Muscle layer of duodenum (tissue), 2 donors: Measurements from ENCODE around the gene LNX1.
A peak's percentile ranks its signal among the peaks of the same experiment; 100 is the strongest.

Experiments used
- H3K27ac ChIP-seq: one replicate; pipeline ENCODE4 v1.7.0; 2013; ENCODE audit warnings: mild to moderate bottlenecking, low read length
- H3K27me3 ChIP-seq: one replicate; pipeline ENCODE4 v1.7.0; 2013; ENCODE audit warnings: low read depth, mild to moderate bottlenecking, control low read depth, low read length
- H3K36me3 ChIP-seq, 2 donors: one replicate each; pipeline ENCODE4 v1.7.0; 2013; ENCODE audit warnings: low read length in 2 of 2, control low read depth in 1 of 2, mild to moderate bottlenecking in 1 of 2; ENCODE audit not compliant: insufficient read depth in 2 of 2, control insufficient read depth in 1 of 2
- H3K4me1 ChIP-seq, 2 donors: one replicate each; pipeline ENCODE4 v1.7.0; 2013; ENCODE audit warnings: low read length in 2 of 2, mild to moderate bottlenecking in 2 of 2, control low read depth in 1 of 2, moderate library complexity in 1 of 2; ENCODE audit not compliant: insufficient read depth in 2 of 2, control insufficient read depth in 1 of 2
- H3K4me3 ChIP-seq, 2 donors: one replicate each; pipeline ENCODE4 v1.7.0; 2013; ENCODE audit warnings: low read length in 2 of 2, low read depth in 1 of 2, mild to moderate bottlenecking in 1 of 2
- H3K9me3 ChIP-seq, 2 donors: one replicate each; pipeline ENCODE4 v1.7.0; 2013; ENCODE audit warnings: low read length in 2 of 2, control low read depth in 1 of 2, mild to moderate bottlenecking in 1 of 2; ENCODE audit not compliant: control insufficient read depth in 1 of 2
- donor health status: healthy.

Gene LNX1

DNA sequence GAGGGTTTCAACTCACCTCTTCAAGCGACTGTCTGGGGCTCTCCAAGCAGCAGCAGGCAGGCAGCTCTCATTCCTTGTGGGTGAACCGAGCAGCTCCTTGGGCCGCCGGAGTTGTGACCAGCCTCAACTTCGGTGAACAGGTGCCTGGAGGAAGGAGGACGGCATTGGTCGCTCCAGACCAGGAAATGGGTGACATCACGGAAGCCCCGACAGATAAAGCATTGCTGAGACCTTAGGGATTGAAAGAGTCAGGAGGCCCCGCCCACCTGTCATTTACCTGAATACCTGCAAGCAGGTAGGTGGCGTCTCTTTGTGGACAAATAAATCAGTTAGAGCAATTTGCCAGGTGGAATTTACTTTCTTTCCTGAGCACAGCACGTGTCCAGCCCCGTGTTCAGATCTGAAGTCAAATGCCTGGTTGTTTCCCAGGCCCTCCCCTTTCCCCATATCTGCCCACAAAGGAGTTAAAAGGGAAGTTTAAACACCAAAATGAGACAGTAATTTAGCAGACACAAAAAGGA, at the start of gene LNX1:
Gene LNX1, minus strand, starts transcription at position 115 of the 521 bp plus-strand sequence. CDS start 17,484 bp downstream, outside the sequence.
- peak within 1 kb of the TSS in 1 of 2 donors; percentile 50 for H3K4me3 ChIP-seq
- H3K27ac ChIP-seq = peak within 1 kb of the TSS; percentile 76

DNA sequence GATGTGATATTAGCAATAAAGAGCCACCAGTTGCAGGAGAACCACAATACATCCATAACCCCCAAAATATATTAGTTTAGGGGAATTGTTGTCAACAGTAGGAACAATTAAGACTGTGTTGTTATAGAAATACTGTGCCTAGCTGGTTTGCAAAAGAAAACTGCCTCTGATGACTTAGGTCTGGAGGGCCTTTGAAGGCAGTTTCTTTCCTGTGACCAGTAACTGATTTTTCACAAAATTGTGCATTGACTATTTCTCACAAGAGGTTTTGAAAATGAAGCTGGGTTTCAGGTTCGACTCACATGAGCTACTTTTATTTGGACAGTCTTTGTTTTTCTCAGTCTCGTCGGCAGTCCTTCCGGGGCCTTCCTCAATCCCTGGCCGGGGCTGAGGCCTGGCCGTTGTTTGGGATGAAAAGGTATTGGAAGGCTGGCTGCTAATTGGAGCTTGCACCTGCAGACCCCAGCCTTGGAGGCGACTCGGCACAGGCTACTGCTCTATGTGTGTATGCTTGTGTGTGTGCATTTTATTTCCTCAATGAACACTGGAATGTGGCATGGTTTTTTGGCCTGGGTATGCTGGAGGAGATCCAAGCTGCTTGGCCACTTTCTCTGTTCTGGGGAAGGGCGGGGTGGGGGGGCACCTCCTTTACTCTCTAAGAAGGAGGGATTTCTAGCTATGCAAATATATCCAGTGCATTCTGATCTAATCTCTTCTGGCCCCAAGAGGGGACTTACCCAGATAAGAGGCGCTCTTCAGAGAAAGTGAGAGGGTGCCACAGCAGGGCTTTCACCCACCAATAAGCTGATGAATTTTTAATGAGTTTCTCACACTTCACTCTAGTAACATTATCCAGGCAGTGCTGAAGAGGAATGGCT, 49.5 kb upstream of the LNX1 start:
- H3K4me3 ChIP-seq = no peak overlapping the region
- no peaks in the 10 kb centered on the region for H3K27me3 ChIP-seq
- peaks cover 0 to 1% of the 10 kb centered on the region in 2 donors for H3K4me1 ChIP-seq
- no peaks in the 10 kb centered on the region for H3K9me3 ChIP-seq
- no peak overlapping the region for H3K27ac ChIP-seq
- no peaks in the 10 kb centered on the region for H3K36me3 ChIP-seq

More for the DNA sequence above, at the start of gene LNX1:
- peaks cover 0 to 6% of the 10 kb centered on the region in 2 donors for H3K4me1 ChIP-seq
- H3K9me3 ChIP-seq = no peaks in the 10 kb centered on the region
- no peaks in the 10 kb centered on the region for H3K27me3 ChIP-seq
- no peaks in the 10 kb centered on the region for H3K36me3 ChIP-seq

DNA sequence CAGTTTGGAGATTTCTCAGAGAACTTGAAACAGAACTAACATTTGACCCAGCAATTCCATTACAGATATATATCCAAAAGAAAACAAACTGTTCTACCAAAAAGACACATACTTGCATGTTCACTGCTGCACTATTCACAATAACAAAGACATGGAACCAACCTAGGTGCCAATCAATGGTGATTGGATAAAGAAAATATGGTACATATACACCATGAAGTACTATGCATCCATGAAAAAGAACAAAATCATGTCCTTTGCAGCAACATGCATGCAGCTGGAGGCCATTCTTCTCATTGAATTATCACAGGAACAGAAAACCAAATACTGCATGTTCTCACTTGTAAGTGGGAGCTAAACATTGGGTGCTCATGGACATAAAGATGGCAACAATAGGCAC, 47.6 kb upstream of the LNX1 start:
- Histone ChIP-seq H3K36me3 (no peaks in the 10 kb centered on the region), H3K4me3 (no peak overlapping the region), H3K9me3 (no peaks in the 10 kb centered on the region), H3K4me1 (peaks cover 0 to 3% of the 10 kb centered on the region in 2 donors), H3K27me3 (no peaks in the 10 kb centered on the region), H3K27ac (no peak overlapping the region)

DNA sequence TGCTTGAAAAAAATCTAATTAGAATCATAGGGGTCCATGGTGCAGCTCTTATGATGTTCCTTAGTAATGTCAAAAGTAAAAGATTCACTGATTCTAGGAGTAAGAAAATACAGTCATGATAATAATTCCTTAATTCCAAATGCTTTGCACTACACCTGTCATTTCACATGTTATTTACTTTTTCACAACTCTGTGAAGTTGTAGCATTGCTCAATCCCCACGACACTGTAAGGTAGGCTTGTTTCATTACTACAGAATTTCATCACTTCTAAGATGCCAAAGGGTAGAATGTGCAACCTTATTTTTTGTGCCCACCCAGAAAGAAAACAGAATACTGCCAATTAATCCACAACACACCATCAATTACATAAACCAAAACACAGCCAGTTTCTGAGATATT, 46.1 kb upstream of the LNX1 start:
- H3K27me3 ChIP-seq = no peaks in the 10 kb centered on the region
- no peak overlapping the region for H3K4me3 ChIP-seq
- no peak overlapping the region for H3K27ac ChIP-seq
- peaks cover 0 to 3% of the 10 kb centered on the region in 2 donors for H3K4me1 ChIP-seq
- H3K36me3 ChIP-seq = no peaks in the 10 kb centered on the region
- H3K9me3 ChIP-seq = no peaks in the 10 kb centered on the region

DNA sequence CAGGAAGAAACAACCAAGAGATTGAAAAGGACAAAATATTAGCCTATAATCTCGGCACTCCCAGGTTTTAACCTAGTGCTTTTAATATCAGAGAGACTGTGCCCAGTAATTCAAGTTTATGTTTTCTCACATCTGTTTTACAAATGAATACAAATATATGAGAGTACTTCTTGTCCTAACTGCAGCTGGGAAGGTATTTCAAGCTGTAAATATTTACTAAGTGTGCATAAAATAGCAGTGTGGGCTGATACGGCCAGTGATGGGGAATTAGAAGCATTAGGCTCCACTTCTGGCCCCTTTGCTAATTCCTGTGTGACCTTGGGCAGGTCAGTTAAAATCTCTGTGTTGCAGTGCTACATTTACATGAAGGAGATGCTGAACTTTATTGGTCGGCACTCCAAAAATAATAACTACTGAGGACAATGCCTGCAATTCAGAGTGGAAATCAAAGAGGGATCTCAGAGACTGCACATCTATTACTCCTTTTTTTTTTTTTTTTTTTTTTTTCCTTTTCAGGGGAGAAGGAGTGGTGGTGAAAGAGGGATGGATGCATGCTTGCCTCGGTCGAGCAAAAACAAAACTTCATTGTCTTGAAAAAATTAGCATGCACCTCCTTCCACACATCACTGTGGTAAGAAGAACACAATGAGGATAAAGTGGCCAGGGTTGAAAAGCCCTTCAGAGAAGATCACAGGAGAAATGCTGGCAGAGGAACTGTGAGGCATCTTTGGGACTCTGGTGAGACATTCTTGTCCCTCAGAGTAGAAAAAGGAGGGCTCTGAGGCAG, 44.6 kb upstream of the LNX1 start:
- H3K4me1 ChIP-seq = peaks cover 0 to 3% of the 10 kb centered on the region in 2 donors
- H3K36me3 ChIP-seq = no peaks in the 10 kb centered on the region
- no peak overlapping the region for H3K27ac ChIP-seq
- no peak overlapping the region for H3K4me3 ChIP-seq
- no peaks in the 10 kb centered on the region for H3K9me3 ChIP-seq
- no peaks in the 10 kb centered on the region for H3K27me3 ChIP-seq

DNA sequence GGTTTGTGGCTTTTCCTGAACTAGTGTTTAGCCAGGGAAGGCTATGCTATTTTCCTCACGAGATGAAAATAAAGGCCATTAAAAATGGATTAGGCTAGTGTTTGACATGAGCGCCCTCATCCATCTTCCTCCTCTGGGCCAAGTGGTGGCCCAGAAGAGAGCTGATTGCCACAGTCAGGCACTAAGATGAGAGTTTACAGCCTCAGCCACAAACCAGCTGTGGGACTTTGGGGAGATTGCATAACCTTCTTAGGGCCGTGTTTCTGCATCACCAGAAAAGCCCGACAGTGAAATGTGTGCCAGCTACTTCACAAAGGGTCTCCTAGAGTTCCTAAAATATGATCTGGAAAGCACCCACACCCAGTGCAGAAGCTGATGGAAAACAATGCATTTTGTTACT, 42.3 kb upstream of the LNX1 start:
- Histone ChIP-seq H3K36me3 (no peaks in the 10 kb centered on the region), H3K4me1 (peaks cover 0 to 3% of the 10 kb centered on the region in 2 donors), H3K27me3 (no peaks in the 10 kb centered on the region), H3K27ac (no peak overlapping the region), H3K4me3 (no peak overlapping the region), H3K9me3 (no peaks in the 10 kb centered on the region)

DNA sequence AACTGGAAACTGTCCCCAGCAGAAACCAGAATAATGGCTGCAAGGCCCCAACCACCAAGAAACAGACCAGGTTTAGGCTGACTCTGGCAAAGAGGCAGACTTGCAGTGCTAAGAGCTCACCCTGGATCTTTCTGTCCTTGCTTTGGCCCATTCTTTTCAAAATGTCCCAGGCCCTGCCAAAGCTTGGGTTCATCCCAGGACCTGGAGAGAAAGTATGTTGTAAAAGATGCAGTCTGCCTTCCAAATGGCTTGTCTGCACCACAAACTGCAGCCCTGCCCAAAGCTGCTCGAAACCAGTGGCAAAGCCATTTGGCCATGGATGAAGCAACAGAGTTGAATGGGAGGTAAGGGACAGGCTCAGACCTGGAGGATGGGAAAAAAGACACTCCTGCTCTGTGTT, 38.0 kb upstream of the LNX1 start:
- Histone ChIP-seq H3K4me1 (no peaks in the 10 kb centered on the region), H3K4me3 (no peak overlapping the region), H3K9me3 (no peaks in the 10 kb centered on the region), H3K36me3 (no peaks in the 10 kb centered on the region), H3K27me3 (no peaks in the 10 kb centered on the region), H3K27ac (no peak overlapping the region)

DNA sequence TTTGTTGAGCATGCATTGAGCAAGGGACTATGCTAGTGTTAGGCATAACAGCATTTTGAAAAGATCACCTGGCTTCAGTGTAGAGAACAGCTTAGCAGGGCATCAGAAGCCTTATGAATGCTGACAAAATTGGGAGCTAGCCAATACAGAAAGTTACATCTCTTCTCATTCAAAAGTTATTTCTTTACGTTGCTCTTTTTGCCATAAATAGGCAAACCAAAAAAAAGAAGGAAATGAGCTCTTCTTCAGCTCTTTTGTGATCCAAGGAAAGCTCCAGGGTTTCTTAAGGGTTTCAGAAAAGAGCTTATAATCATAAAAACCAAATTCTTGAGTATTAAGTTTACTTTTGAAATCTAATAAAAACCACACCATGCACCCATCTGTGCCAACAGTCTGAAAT, 35.2 kb upstream of the LNX1 start:
- Histone ChIP-seq H3K4me1 (no peaks in the 10 kb centered on the region), H3K27me3 (no peaks in the 10 kb centered on the region), H3K27ac (no peak overlapping the region), H3K9me3 (no peaks in the 10 kb centered on the region), H3K36me3 (no peaks in the 10 kb centered on the region), H3K4me3 (no peak overlapping the region)

DNA sequence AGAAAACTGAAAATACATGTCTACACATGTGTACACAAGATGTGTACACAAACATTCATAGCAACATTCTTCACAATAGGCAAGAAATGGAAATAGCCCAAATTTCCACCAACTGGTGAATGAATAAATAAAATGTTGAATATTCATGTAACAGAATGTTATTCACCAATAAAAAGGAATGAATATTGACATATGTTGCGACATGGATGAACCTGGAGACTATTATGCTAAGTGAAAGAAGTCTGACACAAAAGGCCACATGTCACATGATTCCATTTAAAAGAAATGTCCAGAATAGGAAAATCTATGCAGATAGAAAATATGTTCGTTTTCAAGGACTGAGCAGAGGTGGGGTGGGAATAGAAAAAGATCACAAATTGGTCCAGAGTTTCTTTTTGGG, 34.6 kb upstream of the LNX1 start:
- H3K4me1 ChIP-seq = no peaks in the 10 kb centered on the region
- H3K9me3 ChIP-seq = no peaks in the 10 kb centered on the region
- no peak overlapping the region for H3K27ac ChIP-seq
- no peaks in the 10 kb centered on the region for H3K27me3 ChIP-seq
- H3K4me3 ChIP-seq = no peak overlapping the region
- H3K36me3 ChIP-seq = no peaks in the 10 kb centered on the region

DNA sequence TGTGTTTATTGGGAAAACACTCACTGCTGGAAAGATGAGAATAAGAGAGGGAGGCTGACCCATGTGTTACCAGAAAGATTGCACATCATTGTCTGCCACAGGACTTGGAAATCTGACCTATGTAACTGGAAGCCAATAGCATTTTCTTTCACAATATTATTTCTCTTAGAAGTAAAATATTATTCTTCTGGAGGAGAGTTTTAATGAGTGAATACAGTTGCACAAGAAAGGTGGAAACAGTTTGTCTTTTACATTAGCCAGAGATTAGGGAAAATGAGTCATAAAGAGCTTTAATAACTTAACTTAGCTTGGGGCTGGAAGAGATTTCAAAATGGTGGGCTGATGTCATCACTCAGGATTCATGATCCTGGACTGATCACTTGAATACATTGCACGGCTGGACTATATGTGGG, 31.5 kb upstream of the LNX1 start:
- H3K4me1 ChIP-seq = no peaks in the 10 kb centered on the region

DNA sequence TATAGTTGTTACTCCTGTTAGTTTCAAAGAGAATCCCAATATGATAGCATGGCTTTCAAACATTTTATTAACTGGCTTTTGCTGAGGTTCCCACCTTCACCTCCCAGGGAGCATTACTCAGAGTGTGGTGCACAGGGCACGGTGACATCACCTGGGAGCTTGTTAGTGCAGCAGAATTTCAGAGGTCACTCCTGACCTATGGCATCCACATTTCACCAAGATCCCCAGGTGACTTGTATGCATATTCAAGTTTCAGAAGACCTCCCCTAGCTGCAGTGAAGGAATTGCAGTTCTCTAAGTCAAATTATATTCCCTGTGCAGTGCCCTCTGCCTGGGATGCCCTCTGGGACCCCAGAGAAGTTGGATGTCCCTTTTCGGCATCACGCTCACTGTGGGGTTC, 29.7 kb upstream of the LNX1 start:
- Histone ChIP-seq H3K9me3 (no peaks in the 10 kb centered on the region), H3K27ac (no peak overlapping the region), H3K4me1 (no peaks in the 10 kb centered on the region), H3K36me3 (no peaks in the 10 kb centered on the region), H3K4me3 (no peak overlapping the region), H3K27me3 (no peaks in the 10 kb centered on the region)

More for the DNA sequence above, 31.5 kb upstream of the LNX1 start:
- no peaks in the 10 kb centered on the region for H3K9me3 ChIP-seq
- no peaks in the 10 kb centered on the region for H3K36me3 ChIP-seq
- no peaks in the 10 kb centered on the region for H3K27me3 ChIP-seq
- H3K4me3 ChIP-seq = no peak overlapping the region
- no peak overlapping the region for H3K27ac ChIP-seq
